H1 (cell line): ENCODE results near the gene EPSTI1. TPM values are rescaled to one million over a fixed set of nuclear protein-coding genes. Genes with fewer than 3 reads are reported as not detected.

ENCODE experiments used
- CHD1 ChIP-seq: IDR thresholded peaks from 2 replicates; pipeline ENCODE4 v1.6.1; 2012; ENCODE audit warnings: low read depth, low read length, improper control_type of control experiment
- CHD7 ChIP-seq: fragments of 300-600 bp; sonication (generic); IDR thresholded peaks from 2 replicates; pipeline ENCODE4 v1.7.1; 2012; ENCODE audit warnings: low read length, moderate library complexity, mild to moderate bottlenecking, inconsistent platforms; ENCODE audit not compliant: insufficient replicate concordance
- FOSL1 ChIP-seq: IDR thresholded peaks from 2 replicates; pipeline ENCODE4 v1.6.1; 2011; ENCODE audit warnings: mild to moderate bottlenecking, low read depth, low read length, moderate library complexity; ENCODE audit not compliant: insufficient read depth
- KDM4A ChIP-seq: IDR thresholded peaks from one replicate; pipeline ENCODE4 v1.7.1; 2012; ENCODE audit warnings: low read depth, mild to moderate bottlenecking, moderate library complexity, low read length, inconsistent platforms; ENCODE audit not compliant: severe bottlenecking
- POLR2A ChIP-seq, 2 experiments: IDR thresholded peaks; 1 replicate in 1 of 2; 2 replicates in 1 of 2; pipeline ENCODE4 v1.6.1; 2011; ENCODE audit warnings: low read depth in 2 of 2, low read length in 2 of 2, mild to moderate bottlenecking in 2 of 2; ENCODE audit errors: control extremely low read depth in 1 of 2
- RAD21 ChIP-seq, 2 experiments: IDR thresholded peaks in 1 of 2; conservative IDR thresholded peaks in 1 of 2; 2 replicates each; pipeline ENCODE4 v1.6.1; 2011; ENCODE audit warnings: low read depth in 2 of 2, low read length in 2 of 2, improper control_type of control experiment in 1 of 2, inconsistent platforms in 1 of 2, mild to moderate bottlenecking in 1 of 2, moderate library complexity in 1 of 2
- RXRA ChIP-seq: IDR thresholded peaks from 2 replicates; pipeline ENCODE4 v1.6.1; 2011; ENCODE audit warnings: low read depth, mild to moderate bottlenecking, low read length, moderate library complexity; ENCODE audit not compliant: insufficient read depth
- SRF ChIP-seq: IDR thresholded peaks from 2 replicates; pipeline ENCODE4 v1.6.1; 2011; ENCODE audit warnings: mild to moderate bottlenecking, low read depth, low read length, moderate library complexity
- polyA plus RNA-seq, 7 experiments: library from polyadenylated mRNA; depleted of rRNA in 3 of 7; stranded (reverse) in 5 of 7; unstranded in 2 of 7; fragments of >200 nt in 5 of 7; fragments of 200-250 nt in 2 of 7; gene quantifications; 1 replicate in 5 of 7; 2 replicates in 1 of 7; 4 replicates in 1 of 7; pipeline versions ENCODE4 v1.2.1 to v1.2.3, GENCODE V29; 2011 to 2013; ENCODE audit warnings: missing spikeins in 2 of 7, mixed read lengths in 2 of 7
- total RNA-seq: library from RNA; stranded (reverse); fragmentation: NEBNext Ultra II Directional; extraction: Animal tissue kit (Norgen Biotek cat#: 25700); gene quantifications from 2 replicates; pipeline ENCODE4 v1.2.1, GENCODE V29; 2021

Gene EPSTI1
- total and polyA plus RNA-seq, 2 of the 8 experiments (the other 6 are each of a cell fraction or from before 2014, with no cell fraction given): 0.23 to 0.37 TPM

GRCh38 chr13:42864952-42865767 lies 126.9 kb downstream of the EPSTI1 start (continued):
- TF ChIP-seq CHD7 (no peak), CHD1 (no peak), POLR2A (IDR thresholded peaks at IDR 0.05; ENCODE audit: control extremely low read depth in 1 of 2, low read depth in 2 of 2, low read length in 2 of 2) (peak in 1 of 2 experiments; percentile 72; a peak in 2 of 3 replicates), KDM4A (no peak), RAD21 (IDR thresholded peaks at IDR 0.05 in 1 of 2, conservative IDR thresholded peaks at IDR 0.05 in 1 of 2; ENCODE audit: low read depth in 2 of 2, low read length in 2 of 2) (no peak), RXRA (no peak), SRF (no peak), FOSL1 (no peak)
